DOHH2 (cell line): ENCODE results near the gene SUMF1.

Experiments
- CTCF ChIP-seq: fragments of 200-600 bp; sonication (generic); IDR thresholded peaks from one replicate; pipeline ENCODE4 v1.5.1; 2014; ENCODE audit warnings: antibody characterized with exemption, mild to moderate bottlenecking, low read depth, low read length; ENCODE audit not compliant: poor library complexity, severe bottlenecking
- EZH2phosphoT487 ChIP-seq: fragments of 200-600 bp; sonication (generic); IDR thresholded peaks from 2 replicates; pipeline ENCODE4 v1.6.1; 2017; ENCODE audit warnings: borderline replicate concordance, mild to moderate bottlenecking, antibody characterized with exemption, low read length, moderate library complexity, mixed read lengths

DNA sequence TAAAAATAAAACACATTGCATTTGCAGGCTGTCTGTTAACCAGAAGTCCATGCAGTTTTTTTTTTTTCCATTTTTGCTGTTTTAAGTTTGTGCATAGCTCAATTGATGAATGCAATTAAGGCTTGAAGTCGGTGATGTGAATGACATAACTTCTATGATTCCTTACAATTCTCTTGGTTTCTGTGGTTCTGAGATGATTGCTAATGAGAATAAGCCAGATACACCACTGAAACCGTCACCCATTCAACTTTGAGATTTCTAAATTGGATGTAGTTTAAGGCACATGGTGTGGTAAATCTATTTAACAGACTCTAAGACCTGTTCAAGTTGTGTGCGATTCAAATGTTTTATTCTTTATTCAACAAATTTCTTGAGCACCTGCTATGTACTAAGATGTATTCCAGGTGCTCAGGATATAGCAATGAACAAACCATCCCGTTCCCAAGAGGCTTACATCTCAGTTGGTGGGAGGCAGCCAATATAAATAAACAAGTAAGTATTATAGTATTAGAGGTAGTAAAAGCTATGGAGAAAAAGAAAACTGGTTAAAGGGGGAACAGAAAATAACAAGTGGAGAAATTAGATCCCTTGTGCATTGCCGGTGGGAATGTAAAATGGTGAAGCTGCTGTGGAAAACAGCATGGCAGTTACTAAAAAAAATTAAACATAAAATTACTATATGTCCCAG lies 30.1 kb upstream of the SUMF1 start:
- TF ChIP-seq CTCF, result no peak
- TF ChIP-seq EZH2phosphoT487, result no peak
